ENCODE data around the gene COL20A1.
"Not testable (repeated sequence)": the region's sequence is repeated elsewhere in the genome, so short reads cannot be mapped to it uniquely, and the experiment has no call there.

Gene COL20A1

DNA sequence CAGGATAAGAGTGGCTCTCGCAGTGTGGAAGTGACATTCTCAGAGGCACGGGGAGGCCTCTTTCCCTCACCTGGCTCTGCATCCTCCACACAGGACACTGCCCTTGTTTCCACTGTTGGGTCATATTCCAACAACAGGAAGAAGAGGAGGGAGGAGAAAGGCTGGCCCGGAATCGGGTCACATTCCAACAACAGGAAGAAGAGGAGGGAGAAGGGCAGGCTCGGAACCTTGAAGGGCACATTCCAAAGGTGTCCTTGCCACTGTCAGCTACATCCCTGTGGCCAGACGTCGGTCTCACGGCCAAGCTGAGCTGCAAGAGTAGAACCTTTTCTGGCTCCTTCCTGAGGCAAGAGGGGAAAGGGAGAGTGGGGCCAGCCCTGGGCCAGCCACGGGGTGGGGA, 42.7 kb downstream of the COL20A1 start:
- no peak for DNase-seq

GRCh38 chr20:63336232-63336752, 43.3 kb downstream of the COL20A1 start:
- no peak for DNase-seq

GRCh38 chr20:63337786-63338420, 44.9 kb downstream of the COL20A1 start:
- DNase-seq = no peak

GRCh38 chr20:63339154-63340094, 46.4 kb downstream of the COL20A1 start:
- DNase-seq = not testable (repeated sequence)

- DNase-seq = not testable (repeated sequence)
Measured at GRCh38 chr20:63340158-63340688, 47.2 kb downstream of the COL20A1 start.

DNA sequence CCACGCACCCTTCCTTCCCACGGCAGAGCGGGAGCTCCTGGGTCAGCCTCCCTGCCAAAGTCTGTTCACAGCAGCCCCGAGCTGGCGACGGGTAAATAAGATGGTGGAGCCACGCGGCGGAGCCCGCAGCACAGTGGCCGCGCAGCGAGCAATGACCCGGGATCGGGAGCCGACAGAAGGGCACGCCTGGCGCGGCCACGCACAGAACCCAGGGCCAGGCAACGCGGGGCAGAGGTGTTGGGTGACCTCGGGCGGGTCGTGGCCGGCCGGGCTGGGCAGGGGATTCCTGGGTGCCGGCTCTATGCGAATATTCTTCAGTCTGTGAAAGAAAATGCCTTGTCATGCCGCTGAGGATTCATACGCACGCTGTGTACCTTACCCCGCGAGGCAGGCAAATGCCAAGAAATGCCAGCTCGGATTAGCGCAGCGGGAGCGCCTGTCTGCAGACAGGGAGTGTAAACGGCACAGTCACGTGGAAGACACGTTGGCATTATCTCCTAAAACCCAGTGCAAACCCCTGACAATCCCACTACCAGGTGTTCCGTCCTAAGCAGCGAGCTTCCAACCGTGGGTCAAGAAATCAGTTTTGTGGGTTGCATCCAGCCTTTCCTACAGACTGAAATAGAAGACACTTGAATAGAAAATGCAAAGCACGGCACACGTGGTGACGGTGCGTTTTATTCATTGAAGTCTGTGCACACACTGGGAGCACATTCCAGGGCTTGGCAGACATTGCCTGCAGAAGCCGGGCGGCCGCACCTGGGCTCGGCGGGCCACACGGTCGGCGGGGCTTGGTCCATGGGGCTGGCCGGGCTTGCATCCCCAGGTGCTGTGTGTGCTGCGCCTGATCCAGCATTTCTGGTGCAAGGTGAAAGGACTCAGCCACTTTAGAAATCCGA, 49.8 kb downstream of the COL20A1 start:
- no peak for DNase-seq

- no peak for DNase-seq
Measured at GRCh38 chr20:63343460-63344445, 50.8 kb downstream of the COL20A1 start.

GRCh38 chr20:63344616-63345327, 51.8 kb downstream of the COL20A1 start:
- no peak for DNase-seq

- DNase-seq = no peak
Measured at GRCh38 chr20:63345328-63346100, 52.5 kb downstream of the COL20A1 start.

- DNase-seq = no peak
Measured at GRCh38 chr20:63346131-63347080, 53.4 kb downstream of the COL20A1 start.

- no peak for DNase-seq
Measured at GRCh38 chr20:63347081-63347741, 54.2 kb downstream of the COL20A1 start.

GRCh38 chr20:63347950-63348827, 55.2 kb downstream of the COL20A1 start:
- no peak for DNase-seq

- no peak for DNase-seq
Measured at GRCh38 chr20:63348828-63349515, 56.0 kb downstream of the COL20A1 start.

- no peak for DNase-seq
Measured at GRCh38 chr20:63349516-63349895, 56.5 kb downstream of the COL20A1 start.

DNA sequence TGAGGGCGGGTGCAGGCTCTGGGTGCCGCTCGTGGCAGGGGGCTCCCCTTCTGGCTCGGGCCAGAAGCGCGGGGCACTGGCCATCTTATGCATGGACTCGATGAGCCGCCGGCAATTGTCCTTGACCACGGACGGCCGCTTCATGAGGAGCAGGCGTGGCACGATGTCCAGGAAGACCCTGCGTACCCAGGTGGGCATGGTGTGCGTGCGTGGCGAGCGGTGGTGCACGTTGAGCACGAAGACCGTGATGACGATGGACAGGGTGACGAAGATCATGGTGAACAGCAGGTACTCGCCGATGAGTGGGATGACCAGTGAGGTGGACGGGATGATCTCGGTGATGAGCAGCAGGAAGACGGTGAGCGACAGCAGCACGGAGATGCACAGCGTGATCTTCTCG, 57.2 kb downstream of the COL20A1 start:
- no peak for DNase-seq

- DNase-seq = no peak
Measured at GRCh38 chr20:63350597-63351325, 57.8 kb downstream of the COL20A1 start.

Measured in activated CD4-positive, alpha-beta T cell treated with anti-CD3 and anti-CD28 coated beads, Interleukin-2, amount 50 U/mL, for 48 hours (primary cell).